Cardiac muscle cell (in vitro differentiated cells and primary cell): Measurements from ENCODE around the gene KRT35. TPM values are rescaled to one million over a fixed set of nuclear protein-coding genes. Genes with fewer than 3 reads are reported as not detected.

ENCODE experiments used
- DNase-seq, 2 donors: peaks; one replicate each; pipeline versions ENCODE4 v3.0.0 to v3.0.0-alpha.2; 2010 to 2017; ENCODE audit warnings: low read depth in 1 of 2, low spot score in 1 of 2
- H3K27ac ChIP-seq: fragments of 200-600 bp; sonication (generic); 2 replicates; pipeline ENCODE4 v1.5.1; 2016
- H3K27me3 ChIP-seq: fragments of 200-600 bp; sonication (generic); 2 replicates; pipeline ENCODE4 v1.6.0; 2016; ENCODE audit warnings: control low read depth
- H3K36me3 ChIP-seq: fragments of 200-600 bp; sonication (generic); 2 replicates; pipeline ENCODE4 v1.5.1; 2016; ENCODE audit warnings: control low read depth
- H3K4me1 ChIP-seq: fragments of 200-600 bp; sonication (generic); 2 replicates; pipeline ENCODE4 v1.8.1; 2017; ENCODE audit warnings: low read depth, mild to moderate bottlenecking, mixed run types
- H3K4me3 ChIP-seq: fragments of 200-600 bp; sonication (generic); 2 replicates; pipeline ENCODE4 v1.5.1; 2016; ENCODE audit warnings: mild to moderate bottlenecking
- H3K9me3 ChIP-seq: fragments of 200-600 bp; sonication (generic); 2 replicates; pipeline ENCODE4 v1.5.1; 2017; ENCODE audit warnings: low read depth, mild to moderate bottlenecking, control low read depth
- CTCF ChIP-seq: IDR thresholded peaks from 2 replicates; pipeline ENCODE4 v1.5.1; 2012; ENCODE audit warnings: low read depth, mild to moderate bottlenecking, low read length
- polyA plus RNA-seq: library from polyadenylated mRNA; unstranded; fragments of >200 nt; fragmentation: Nextera tagmentation; extraction: Ambion mirVana; gene quantifications from 2 replicates; pipeline ENCODE4 v1.2.1, GENCODE V29; 2016
- total RNA-seq: library from RNA; depleted of rRNA; stranded (reverse); fragments of >200 nt; gene quantifications from 2 replicates; pipeline ENCODE4 v1.2.3, GENCODE V29; 2016

Gene KRT35
- not detected in 2 replicates for total RNA-seq
- polyA plus RNA-seq, result not detected in 2 replicates

DNA sequence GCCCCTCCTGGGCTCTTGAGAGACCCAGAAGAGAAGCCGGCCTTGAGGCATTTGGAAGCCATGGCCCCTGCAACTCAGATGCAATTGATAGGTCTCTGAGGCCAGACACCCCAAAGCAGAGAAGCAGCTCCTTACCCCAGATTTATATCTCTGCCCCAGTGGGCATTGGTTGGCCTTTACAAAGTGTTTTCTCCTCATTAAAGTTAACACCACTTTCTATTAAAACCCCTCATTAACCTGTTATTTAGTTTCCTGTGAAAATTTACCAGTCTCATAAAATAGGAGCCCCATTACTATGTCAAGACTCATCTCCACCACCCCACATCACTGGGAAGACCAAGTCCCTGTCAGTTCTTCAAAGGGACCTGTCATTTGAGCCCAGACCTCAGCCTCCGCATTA is at the start of gene KRT35:
KRT35 (minus strand) TSS at position 116 of the 400 bp plus-strand sequence; CDS start at position 62, 54 bp downstream.
- Histone ChIP-seq H3K36me3 (no peaks in the 10 kb centered on the region), H3K9me3 (no peaks in the 10 kb centered on the region), H3K4me1 (no peaks in the 10 kb centered on the region), H3K27me3 (no peaks in the 10 kb centered on the region), H3K27ac (no peak within 1 kb of the TSS), H3K4me3 (no peak within 1 kb of the TSS)
- TF ChIP-seq CTCF, result no peak
- DNase-seq, result no peak

- Histone ChIP-seq H3K27ac (peak overlapping the region; percentile 83), H3K4me3 (no peak overlapping the region), H3K36me3 (no peaks in the 10 kb centered on the region), H3K9me3 (no peaks in the 10 kb centered on the region), H3K4me1 (peaks cover 31% of the 10 kb centered on the region), H3K27me3 (no peaks in the 10 kb centered on the region)
- peak; percentile 3 for TF ChIP-seq CTCF
- peak; percentile 31 to 91 for DNase-seq
Measured at GRCh38 chr17:41530062-41531048, 49.4 kb upstream of the KRT35 start.

- H3K9me3 ChIP-seq, result no peaks in the 10 kb centered on the region
- TF ChIP-seq CTCF, result no peak
- no peak overlapping the region for H3K4me3 ChIP-seq
- H3K4me1 ChIP-seq, result peaks cover 31% of the 10 kb centered on the region
- no peaks in the 10 kb centered on the region for H3K27me3 ChIP-seq
- H3K36me3 ChIP-seq, result peaks cover under 1% of the 10 kb centered on the region
- H3K27ac ChIP-seq, result peak overlapping the region; percentile 83
- DNase-seq, result no peak
Measured at GRCh38 chr17:41529491-41529915, 48.6 kb upstream of the KRT35 start.

DNA sequence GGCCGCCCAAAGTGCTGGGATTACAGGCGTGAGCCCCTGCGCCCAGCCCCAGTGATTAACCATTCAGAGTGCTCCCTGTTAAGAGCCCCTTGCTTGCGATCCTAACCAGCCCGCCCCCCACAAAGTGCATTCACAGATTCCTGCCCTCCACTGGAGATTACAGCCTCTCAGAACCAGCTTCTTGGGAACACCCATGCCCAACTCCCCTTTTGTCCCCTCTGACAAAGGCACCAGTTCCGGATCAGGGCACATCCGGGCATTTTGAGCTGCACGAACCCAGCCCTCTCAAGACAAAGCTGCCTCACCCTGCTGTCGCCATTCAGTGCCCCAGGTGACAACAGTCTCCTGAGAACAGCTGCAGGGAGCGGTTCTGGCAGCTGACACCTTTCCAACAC is 48.0 kb upstream of the KRT35 start:
- no peak for DNase-seq
- no peak overlapping the region for H3K4me3 ChIP-seq

More for the DNA sequence above, 48.0 kb upstream of the KRT35 start:
- peaks cover 31% of the 10 kb centered on the region for H3K4me1 ChIP-seq
- H3K27me3 ChIP-seq, result no peaks in the 10 kb centered on the region
- H3K9me3 ChIP-seq, result no peaks in the 10 kb centered on the region
- peaks cover 6% of the 10 kb centered on the region for H3K36me3 ChIP-seq
- peak overlapping the region; percentile 83 for H3K27ac ChIP-seq
- TF ChIP-seq CTCF, result no peak
